ENCODE results near the gene CLOCK.

CLOCK gene

GRCh38 chr4:55407764-55408163 is 138.9 kb downstream of the CLOCK start:
- no peak for DNase-seq

DNA sequence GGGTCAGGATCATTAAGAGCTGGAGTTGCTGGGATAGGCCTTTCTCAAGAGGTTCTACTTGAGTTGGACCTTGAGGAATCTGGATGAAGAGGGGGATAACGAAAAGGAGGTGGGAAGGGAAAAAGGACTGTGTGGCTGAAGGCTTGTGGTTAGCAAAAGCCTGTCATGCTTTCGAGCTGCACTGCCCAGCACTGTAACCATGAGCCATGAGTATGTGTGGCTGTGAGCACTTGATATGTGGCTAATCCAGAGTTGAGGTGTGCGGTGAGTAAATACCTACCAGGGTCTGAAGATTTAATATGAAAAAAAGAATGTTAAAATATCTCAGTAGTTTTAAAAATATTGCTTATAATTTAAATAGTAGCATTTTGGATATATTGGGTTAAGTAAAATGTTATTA is 139.6 kb downstream of the CLOCK start:
- no peak for DNase-seq

GRCh38 chr4:55406545-55406944 is 140.2 kb downstream of the CLOCK start:
- DNase-seq: no peak

- DNase-seq: no peak
Measured at GRCh38 chr4:55405073-55405472, 141.6 kb downstream of the CLOCK start.

DNA sequence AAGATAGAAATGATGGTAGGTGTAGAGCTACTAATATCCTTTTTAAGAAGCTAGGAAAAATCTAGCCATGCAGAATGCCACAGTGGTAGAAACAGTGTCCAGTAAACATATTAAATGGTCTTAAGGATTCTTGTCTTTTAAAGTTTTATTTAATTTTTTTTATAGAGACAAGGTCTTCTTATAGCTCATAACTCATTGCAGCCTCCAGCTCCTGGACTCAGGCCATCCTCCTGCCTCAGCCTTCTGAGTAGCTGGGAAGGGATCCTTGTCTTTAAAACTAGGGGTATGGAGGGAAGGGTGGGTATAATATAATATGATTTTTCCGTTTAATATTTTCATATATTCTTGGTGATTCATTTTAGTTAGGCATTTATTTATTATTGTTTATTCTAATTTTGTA is 147.1 kb downstream of the CLOCK start:
- no peak for DNase-seq

DNA sequence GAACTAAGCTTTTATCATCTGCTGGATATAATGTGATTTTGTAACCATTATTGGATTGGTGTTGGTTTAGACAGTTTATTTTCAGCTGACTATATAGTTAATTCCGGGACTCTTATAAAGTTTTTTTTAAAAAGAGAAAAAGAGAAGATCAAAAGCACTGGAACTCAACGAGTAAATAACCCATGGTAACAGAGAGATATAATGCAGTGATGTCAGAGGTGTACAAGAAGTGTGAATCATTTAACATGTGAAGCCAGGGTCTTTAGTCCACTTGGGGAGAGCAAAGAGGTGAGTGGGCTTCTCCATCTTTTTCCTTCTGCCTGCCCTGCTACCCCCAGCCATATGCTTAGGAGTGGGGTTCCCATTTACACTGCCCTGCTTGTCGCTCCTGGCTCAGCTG is 147.7 kb downstream of the CLOCK start:
- DNase-seq: no peak

GRCh38 chr4:55398461-55398860 is 148.2 kb downstream of the CLOCK start:
- DNase-seq: no peak

DNA sequence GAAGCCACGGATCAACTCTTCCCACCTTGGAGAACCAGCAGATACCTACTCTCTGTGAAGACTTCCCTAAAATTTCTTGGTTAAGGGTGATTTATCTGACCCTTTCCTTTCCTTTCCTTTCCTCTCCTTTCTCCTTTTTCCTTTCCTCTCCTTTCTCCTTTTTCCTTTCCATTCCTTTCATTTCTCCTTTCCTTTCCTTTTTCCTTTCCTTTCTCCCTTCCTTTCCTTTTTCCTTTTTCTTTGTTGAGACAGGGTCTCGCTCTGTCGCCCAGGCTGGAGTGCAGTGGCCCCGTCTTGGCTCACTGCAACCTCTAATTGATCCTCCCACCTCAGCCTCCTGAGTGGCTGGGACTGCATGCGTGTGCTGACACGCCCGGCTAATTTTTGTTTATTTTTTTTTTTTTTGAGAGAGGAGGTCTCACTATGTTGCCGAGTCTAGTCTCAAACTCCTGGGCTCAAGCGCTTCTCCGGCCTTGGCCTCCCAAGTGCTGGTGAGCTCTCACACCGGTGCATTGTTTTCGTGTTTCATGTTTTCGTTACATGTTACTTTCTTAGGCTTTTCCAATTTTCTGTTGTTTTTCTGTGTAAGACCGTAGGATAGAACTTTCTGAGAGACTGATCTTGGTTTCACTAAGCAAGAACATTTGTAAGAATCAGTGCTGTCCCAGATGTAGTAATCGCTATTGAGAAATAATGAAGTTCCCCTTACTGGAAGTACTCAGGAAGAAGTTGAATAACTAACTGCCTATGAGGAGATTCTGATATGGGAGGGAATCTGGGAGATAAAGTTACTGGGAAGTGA is 149.0 kb downstream of the CLOCK start:
- no peak for DNase-seq

DNA sequence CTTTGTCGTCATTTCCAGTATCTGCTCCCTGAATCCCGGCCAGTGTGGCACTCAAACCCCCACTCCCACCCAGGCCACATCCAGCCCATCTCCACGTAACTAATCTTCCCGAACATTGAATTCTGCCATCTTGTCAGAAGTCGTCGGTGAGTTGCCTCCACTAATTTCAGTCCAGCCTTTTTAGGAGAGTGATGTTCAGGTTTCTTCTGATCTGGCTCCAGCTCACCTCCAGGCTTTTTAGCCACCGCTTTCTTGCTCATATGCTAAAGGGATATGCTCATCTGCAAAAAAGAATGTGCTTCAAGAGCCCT is 149.6 kb downstream of the CLOCK start:
- DNase-seq: no peak

DNA sequence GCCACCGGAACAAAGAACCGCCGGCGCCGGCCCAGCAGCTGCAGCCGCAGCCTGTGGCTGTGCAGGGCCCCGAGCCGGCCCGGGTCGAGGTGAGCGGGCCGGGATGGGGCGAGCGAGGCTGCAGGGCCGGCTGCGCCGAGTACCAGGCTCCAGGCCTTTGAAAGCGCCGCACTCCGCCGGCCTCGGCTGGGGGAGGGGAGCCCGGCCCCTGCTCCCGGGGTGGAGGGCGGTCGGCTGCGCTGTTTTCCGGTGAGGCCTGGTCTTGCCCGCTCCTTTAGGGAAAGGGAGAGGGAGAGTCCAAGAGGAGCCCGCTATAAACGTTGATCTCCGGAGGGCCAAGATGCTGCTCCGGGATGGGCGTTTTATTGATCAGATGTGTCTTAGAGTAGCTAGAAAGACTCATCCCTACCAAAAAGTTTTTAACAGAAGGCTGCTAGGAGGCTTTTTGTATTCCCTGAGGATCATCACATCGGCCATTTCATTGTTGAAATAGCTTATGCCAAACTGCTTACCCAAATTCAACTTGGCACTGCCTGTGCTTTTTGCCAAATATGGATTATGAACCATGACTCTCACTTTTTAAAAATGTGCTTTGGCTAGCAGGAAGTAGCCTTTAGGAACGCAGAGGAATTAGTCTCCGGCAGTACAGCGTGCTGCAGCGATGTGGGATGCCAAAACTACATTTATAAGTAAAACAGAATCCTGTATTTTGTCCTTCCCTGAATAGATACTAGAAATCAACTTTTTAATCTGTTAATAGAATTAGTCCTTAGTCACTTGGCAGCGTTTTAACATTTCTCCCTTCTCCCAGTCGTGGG is 150.2 kb downstream of the CLOCK start:
- DNase-seq: no peak

DNA sequence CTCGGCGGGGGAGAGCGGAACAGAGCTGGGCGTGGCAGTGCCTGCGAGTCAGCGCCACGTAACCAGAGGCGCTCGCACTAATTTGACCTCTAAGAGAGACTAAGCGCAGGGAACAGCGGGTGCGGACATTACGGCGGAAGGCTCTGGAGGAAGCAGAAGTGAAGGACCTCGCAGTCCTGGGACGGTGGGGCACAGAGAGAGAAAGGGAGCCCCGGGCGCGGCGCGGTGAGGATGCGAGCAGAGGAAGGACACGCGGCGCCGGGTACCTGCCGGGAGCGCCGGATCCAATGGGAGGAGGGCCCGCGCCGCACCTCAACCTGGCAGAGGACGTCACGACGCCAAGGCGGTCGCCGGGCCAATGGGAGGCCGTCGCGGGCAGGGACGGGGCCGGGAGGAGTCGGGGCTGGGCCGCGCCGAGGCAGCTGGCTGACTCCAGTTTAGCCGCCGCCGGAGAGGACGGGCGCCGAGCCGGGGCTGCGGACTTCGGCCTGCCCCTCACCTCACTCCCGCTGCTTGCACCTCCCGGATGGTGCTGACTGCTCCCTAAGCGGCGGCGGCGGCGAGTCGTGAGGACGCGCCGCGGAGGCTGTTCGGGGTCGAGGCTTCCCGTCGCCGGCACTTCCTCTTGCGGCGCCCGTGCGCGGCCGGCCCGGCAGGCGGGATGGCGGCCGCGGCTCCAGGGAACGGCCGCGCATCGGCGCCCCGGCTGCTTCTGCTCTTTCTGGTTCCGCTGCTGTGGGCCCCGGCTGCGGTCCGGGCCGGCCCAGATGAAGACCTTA is 151.0 kb downstream of the CLOCK start, which contains the start of gene TMEM165:
TSS of gene TMEM165 (plus strand) at position 429 of the 779 bp plus-strand sequence. CDS start at position 662, 233 bp downstream.
- DNase-seq: peak; percentile 95

DNA sequence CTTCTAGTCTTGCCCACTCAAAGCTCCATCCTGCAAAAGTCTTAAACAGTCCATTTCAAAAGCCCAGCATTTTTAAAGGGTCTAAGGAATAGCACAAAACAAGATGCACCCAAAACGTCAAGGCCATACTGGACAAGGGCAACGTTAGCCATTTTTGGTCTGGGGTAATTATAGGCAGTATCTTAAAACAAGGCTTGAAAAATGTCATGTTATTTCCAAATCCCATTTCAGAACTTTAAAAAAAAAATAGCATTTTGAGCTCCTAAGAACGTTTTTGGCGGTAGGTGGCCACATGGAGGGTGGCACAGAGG is 151.5 kb downstream of the CLOCK start:
- DNase-seq: no peak

- DNase-seq: no peak
Measured at GRCh38 chr4:55393461-55394320, 153.0 kb downstream of the CLOCK start.

DNA sequence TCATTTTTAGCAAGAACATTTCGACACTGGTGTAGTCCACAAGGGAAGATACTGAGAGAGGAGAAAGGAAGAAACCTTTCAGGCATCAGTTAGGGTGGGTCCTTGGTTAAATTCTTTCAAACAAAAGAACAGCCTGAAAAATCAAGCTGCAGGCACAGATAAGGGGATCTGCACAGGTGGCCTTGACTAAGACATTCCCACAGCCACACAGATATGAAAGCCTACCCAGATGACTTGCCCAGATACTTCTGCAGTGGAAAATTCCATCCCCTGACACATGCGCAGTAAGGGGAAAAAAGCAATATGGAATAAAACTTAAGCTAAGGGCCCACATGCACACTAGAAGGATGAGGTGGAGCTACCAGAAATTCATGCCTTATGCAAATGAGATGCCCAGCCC is 159.9 kb downstream of the CLOCK start:
- no peak for DNase-seq

DNA sequence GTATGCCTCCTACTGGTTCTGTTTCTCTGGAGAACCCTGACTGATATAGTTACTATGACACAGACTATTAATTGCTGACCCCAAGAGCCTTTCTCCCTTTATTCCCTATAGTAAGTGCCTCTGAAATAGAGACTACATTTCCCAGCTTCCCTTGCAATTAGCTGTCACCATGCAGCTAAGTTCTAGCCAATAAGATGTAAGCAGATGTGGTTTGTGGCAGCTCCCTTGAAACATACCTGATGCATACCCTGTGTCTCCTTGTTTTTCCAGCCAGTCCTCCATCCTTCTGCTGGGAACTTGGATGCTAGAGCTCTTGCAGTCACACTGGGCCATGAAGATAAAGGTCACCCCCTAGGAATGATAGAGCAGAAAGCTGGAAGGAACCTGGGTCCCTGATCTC is 160.6 kb downstream of the CLOCK start:
- no peak for DNase-seq

- DNase-seq: no peak
Measured at GRCh38 chr4:55385201-55385649, 161.5 kb downstream of the CLOCK start.

GRCh38 chr4:55382488-55383003 is 164.2 kb downstream of the CLOCK start:
- no peak for DNase-seq

DNA sequence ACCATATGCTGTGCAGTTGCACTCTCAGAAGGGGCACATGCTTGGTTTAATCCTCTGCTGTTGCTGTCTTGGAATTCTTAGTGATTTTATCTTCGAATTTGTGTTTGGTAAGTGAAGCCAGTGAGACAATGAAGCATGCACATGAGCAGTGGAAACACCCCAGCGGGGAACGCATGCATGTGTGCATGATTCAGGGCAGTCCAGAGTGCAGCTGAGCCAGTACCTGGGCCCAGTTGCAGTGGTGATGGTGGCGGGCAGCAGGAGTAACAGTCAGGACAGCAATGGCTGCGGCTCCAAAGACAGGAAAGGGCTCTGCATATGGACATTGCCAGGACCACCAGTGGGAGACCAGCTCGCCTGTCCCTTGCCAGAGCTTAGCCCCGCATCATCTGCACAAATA is 165.2 kb downstream of the CLOCK start:
- DNase-seq: no peak

GRCh38 chr4:55380576-55380975 is 166.1 kb downstream of the CLOCK start:
- DNase-seq: no peak

DNA sequence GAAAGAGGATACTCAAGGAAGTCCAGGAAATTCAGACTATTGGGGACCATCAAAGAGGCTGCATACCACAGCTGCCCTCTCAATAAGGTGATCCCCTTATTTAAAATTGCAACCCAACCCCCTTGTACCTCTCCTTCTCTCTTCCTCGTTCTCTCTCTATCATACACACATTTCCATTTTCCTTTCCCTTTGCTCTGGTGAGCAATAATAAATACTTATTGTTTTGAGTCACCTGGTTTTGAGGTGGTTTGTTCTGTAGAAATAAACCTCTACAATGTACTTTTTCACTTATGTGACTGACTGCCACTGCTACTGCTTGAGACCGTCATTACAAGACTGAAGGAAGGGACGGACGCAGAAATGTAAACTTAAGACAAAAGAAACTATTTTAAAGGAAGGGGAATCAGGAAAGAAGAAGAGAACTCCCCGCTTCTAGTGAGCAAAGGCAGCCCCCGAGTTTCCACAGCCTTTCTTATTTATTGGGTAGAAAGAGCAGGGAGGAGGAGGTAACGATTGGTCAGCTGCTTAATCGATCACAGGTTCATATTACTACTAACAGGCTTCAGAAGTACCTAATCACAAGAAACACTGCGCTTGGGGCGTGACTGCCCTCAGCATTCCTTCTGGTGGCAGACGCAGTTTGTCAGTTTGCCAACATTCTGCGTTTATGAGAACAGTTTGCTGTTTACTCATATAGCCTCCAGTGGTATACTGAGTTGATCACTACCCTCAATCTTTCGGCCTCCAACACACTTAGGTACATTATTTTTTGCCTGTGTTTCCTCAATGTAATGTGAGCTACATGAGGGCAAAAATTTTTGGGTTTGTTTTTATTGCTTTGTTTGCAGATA is 167.9 kb downstream of the CLOCK start:
- DNase-seq: no peak

Measured in NCI-H510A (cell line).